IMR-90 (cell line): ENCODE results near the gene DDX54. TPM values are rescaled to one million over a fixed set of nuclear protein-coding genes. Genes with fewer than 3 reads are reported as not detected.

ENCODE experiments used
- ATAC-seq: fragments of 200-7000 bp; cut with Tn5 transposase; 2 replicates; pipeline ENCODE4 v1.9.1; 2020; ENCODE audit warnings: low read depth, mild to moderate bottlenecking, moderate library complexity
- BruUV-seq: library from RNA; stranded (reverse); fragments of 400-500 nt; replicated peaks from 2 replicates; lab custom pipeline; 2021; lab: Mats Ljungman, UMichigan
- CTCF ChIA-PET: fragments of 300-600 bp; formaldehyde crosslinking; extraction: SDS; loops from one replicate; lab custom pipeline; 2021; ENCODE audit warnings: antibody characterized with exemption; lab: Yijun Ruan, JAX
- POLR2A ChIA-PET: fragments of 300-600 bp; sonication (Branson Sonifier 250); formaldehyde crosslinking; loops from one replicate; lab custom pipeline; 2022; ENCODE audit warnings: antibody characterized with exemption; ENCODE audit not compliant: unreplicated experiment; lab: Charles Lee
- DNase-seq: peaks from one replicate; pipeline ENCODE4 v3.0.0; 2013
- H2AFZ ChIP-seq: replicated peaks from 2 replicates; pipeline ENCODE3; 2013; ENCODE audit warnings: low read length, mild to moderate bottlenecking; ENCODE audit not compliant: poor library complexity
- H2AK5ac ChIP-seq: 2 replicates; pipeline ENCODE4 v1.6.1; 2013; ENCODE audit warnings: low read depth, low read length, inconsistent platforms
- H2AK9ac ChIP-seq: replicated peaks from 2 replicates; pipeline ENCODE3; 2013; ENCODE audit warnings: mild to moderate bottlenecking, low read depth, low read length, moderate library complexity; ENCODE audit not compliant: poor library complexity
- H2BK120ac ChIP-seq: 2 replicates; pipeline ENCODE4 v1.6.1; 2013; ENCODE audit warnings: low read depth, low read length, inconsistent platforms
- H2BK15ac ChIP-seq: 3 replicates; pipeline ENCODE4 v1.6.1; 2013; ENCODE audit warnings: low read depth, low read length, inconsistent platforms
- H2BK20ac ChIP-seq: 2 replicates; pipeline ENCODE4 v1.6.1; 2013; ENCODE audit warnings: low read depth, mild to moderate bottlenecking, inconsistent platforms, low read length, moderate library complexity
- H2BK5ac ChIP-seq: 2 replicates; pipeline ENCODE4 v1.6.1; 2013; ENCODE audit warnings: mild to moderate bottlenecking, low read depth, low read length, inconsistent platforms; ENCODE audit not compliant: poor library complexity, severe bottlenecking
- H3K14ac ChIP-seq: replicated peaks from 2 replicates; pipeline ENCODE4 v1.6.1; 2013; ENCODE audit warnings: low read depth, low read length, inconsistent platforms
- H3K18ac ChIP-seq: 2 replicates; pipeline ENCODE4 v1.6.1; 2013; ENCODE audit warnings: low read depth, low read length, control low read depth
- H3K23ac ChIP-seq: 2 replicates; pipeline ENCODE4 v1.6.1; 2013; ENCODE audit warnings: low read depth, low read length, inconsistent platforms
- H3K27ac ChIP-seq: 2 replicates; pipeline ENCODE4 v1.5.1; 2013; ENCODE audit warnings: mild to moderate bottlenecking, control low read depth, low read length; ENCODE audit not compliant: insufficient read depth
- H3K27me3 ChIP-seq: 2 replicates; pipeline ENCODE4 v1.6.1; 2013; ENCODE audit warnings: low read length; ENCODE audit not compliant: control insufficient read depth, insufficient read depth
- H3K36me3 ChIP-seq: 2 replicates; pipeline ENCODE4 v1.6.1; 2013; ENCODE audit warnings: low read length, mixed read lengths; ENCODE audit not compliant: control insufficient read depth, insufficient read depth
- H3K4ac ChIP-seq: 2 replicates; pipeline ENCODE4 v1.6.1; 2013; ENCODE audit warnings: low read depth, low read length, inconsistent platforms
- H3K4me1 ChIP-seq: 2 replicates; pipeline ENCODE4 v1.6.1; 2013; ENCODE audit warnings: low read length, mixed read lengths; ENCODE audit not compliant: control insufficient read depth, insufficient read depth
- H3K4me2 ChIP-seq: 2 replicates; pipeline ENCODE4 v1.6.1; 2013; ENCODE audit warnings: low read depth, mild to moderate bottlenecking, control low read depth, low read length, moderate library complexity
- H3K4me3 ChIP-seq: 2 replicates; pipeline ENCODE4 v1.5.1; 2013; ENCODE audit warnings: low read depth, mild to moderate bottlenecking, control low read depth, low read length, moderate library complexity; ENCODE audit not compliant: insufficient read depth
- H3K56ac ChIP-seq: 2 replicates; pipeline ENCODE4 v1.6.1; 2013; ENCODE audit warnings: low read length, inconsistent platforms; ENCODE audit not compliant: insufficient read depth; ENCODE audit errors: extremely low read depth
- H3K79me1 ChIP-seq, 2 experiments: 2 replicates each; pipeline ENCODE4 v1.6.1; 2013; ENCODE audit warnings: low read length in 2 of 2, inconsistent platforms in 1 of 2, low read depth in 1 of 2
- H3K9ac ChIP-seq: 2 replicates; pipeline ENCODE4 v1.6.1; 2013; ENCODE audit warnings: low read depth, low read length, control low read depth
- H3K9me1 ChIP-seq: 2 replicates; pipeline ENCODE4 v1.6.1; 2013; ENCODE audit warnings: low read length, inconsistent platforms; ENCODE audit not compliant: insufficient read depth
- H3K9me3 ChIP-seq: 2 replicates; pipeline ENCODE4 v1.6.1; 2013; ENCODE audit warnings: low read length; ENCODE audit not compliant: control insufficient read depth, insufficient read depth
- H4K20me1 ChIP-seq: 2 replicates; pipeline ENCODE4 v1.6.1; 2013; ENCODE audit warnings: low read length, inconsistent platforms; ENCODE audit not compliant: insufficient read depth
- H4K5ac ChIP-seq: 2 replicates; pipeline ENCODE4 v1.6.1; 2013; ENCODE audit warnings: mild to moderate bottlenecking, low read depth, low read length, control low read depth
- H4K8ac ChIP-seq, 2 experiments: 2 replicates each; pipeline ENCODE4 v1.6.1; 2013; ENCODE audit warnings: low read depth in 2 of 2, low read length in 2 of 2, control low read depth in 1 of 2, inconsistent platforms in 1 of 2
- H4K91ac ChIP-seq: 2 replicates; pipeline ENCODE4 v1.6.1; 2013; ENCODE audit warnings: low read depth, low read length, inconsistent platforms; ENCODE audit not compliant: insufficient read depth
- BHLHE40 ChIP-seq: fragments of 150-350 bp; IDR thresholded peaks from 2 replicates; pipeline ENCODE4 v1.6.1; 2016; ENCODE audit warnings: mild to moderate bottlenecking, low read depth, low read length
- CTCF ChIP-seq: conservative IDR thresholded peaks from 2 replicates; pipeline ENCODE4 v1.5.1; 2012; ENCODE audit warnings: mild to moderate bottlenecking, low read depth, low read length, improper control_type of control experiment
- MAZ ChIP-seq: IDR thresholded peaks from 2 replicates; pipeline ENCODE4 v1.6.1; 2012; ENCODE audit warnings: low read depth, mild to moderate bottlenecking, low read length, improper control_type of control experiment, moderate library complexity, borderline replicate concordance
- RAD21 ChIP-seq: IDR thresholded peaks from 2 replicates; pipeline ENCODE4 v1.6.1; 2012; ENCODE audit warnings: low read length, improper control_type of control experiment
- RCOR1 ChIP-seq: IDR thresholded peaks from 2 replicates; pipeline ENCODE4 v1.6.1; 2012; ENCODE audit warnings: mild to moderate bottlenecking, low read length, improper control_type of control experiment; ENCODE audit not compliant: insufficient replicate concordance
- SMC3 ChIP-seq: fragments of 150-350 bp; IDR thresholded peaks from 2 replicates; pipeline ENCODE4 v1.6.1; 2016; ENCODE audit warnings: low read depth, mild to moderate bottlenecking, antibody characterized with exemption, low read length, moderate library complexity
- WGBS, 2 experiments: methylation state at CpG; one replicate each; pipeline versions ENCODE4 v1.1.5 to v1.1.7; 2013; ENCODE audit warnings: missing lambda C conversion rate in 2 of 2; ENCODE audit not compliant: insufficient read length in 1 of 2; ENCODE audit errors: extremely low coverage in 2 of 2; 5-methylcytosine and 5-hydroxymethylcytosine counted together
- dilution Hi-C: fragments of 300-500 bp; cut with HindIII; formaldehyde crosslinking; loops from one replicate; pipeline ENCODE4 v1.14.3; 2018; ENCODE audit warnings: low sequenced_read_pairs; ENCODE audit not compliant: unreplicated experiment
- in situ Hi-C: fragments of 300-500 bp; cut with MboI; formaldehyde crosslinking; loops from 3 replicates; pipeline ENCODE4 v1.14.3; 2019; ENCODE audit warnings: low sequenced_read_pairs, inconsistent platforms, mixed read lengths
- intact Hi-C: fragments of 100-400 bp; cut with micrococcal nuclease; formaldehyde crosslinking; loops from 2 replicates; pipeline ENCODE4 v1.10.0; 2022
- polyA plus RNA-seq, 3 experiments: library from polyadenylated mRNA; depleted of rRNA; stranded (reverse); fragments of >200 nt; gene quantifications; 2 replicates each; pipeline ENCODE4 v1.2.3, GENCODE V29; 2012; ENCODE audit warnings: low replicate concordance in 1 of 3
- total RNA-seq: library from RNA; depleted of rRNA; stranded (reverse); fragments of >200 nt; gene quantifications from 2 replicates; pipeline ENCODE4 v1.2.3, GENCODE V29; 2012

DDX54 gene
- total and polyA plus RNA-seq, 2 of the 4 experiments (the other 2 are of a cell fraction) = 23.8 to 47.5 TPM

DNA sequence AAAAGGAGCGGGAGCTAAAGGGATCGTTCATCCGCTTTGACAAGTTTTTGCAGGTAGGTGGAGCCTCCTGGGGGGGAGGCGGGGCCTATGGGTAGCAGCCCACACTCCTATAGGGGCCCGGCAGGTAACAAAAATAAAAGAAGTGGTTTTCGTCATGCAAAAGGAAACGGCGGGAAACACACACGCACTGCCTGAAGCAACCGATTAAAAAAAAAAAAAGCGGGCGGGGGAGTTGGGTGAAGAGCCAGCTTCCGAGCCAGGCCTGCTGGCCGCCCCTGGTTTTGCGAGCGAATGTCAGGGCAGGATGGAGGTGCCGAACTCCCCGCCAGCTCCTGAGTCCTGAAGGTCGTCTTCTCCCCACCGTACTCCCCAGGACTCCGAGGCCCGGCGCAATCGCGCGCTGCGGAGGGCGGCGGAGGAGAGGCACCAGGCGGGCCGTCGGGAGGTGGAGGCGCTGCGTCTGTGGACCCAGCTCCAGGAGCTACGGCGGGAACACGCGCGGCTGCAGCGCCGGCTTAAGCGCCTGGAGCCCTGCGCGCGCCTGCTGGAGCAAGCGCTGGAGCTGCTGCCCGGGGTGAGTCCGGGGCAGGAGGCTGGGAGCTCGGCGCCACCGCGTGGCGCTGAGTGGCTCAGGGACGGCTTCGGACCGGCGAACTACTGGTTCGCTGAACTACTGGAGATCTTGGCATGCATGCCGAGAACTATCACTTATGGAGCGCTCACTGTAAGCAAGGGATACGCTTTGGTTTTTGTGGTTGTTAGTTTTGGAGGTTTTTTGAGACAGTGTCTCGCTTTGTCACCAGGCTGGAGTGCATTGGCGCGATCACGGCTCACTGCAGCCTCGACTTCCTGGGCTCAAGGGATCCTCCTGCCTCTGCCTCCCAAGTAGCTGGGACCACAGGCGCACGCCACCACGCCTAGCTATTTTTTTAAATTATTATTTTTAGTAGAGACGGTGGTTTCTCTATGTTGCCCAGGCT lies 32.2 kb downstream of the DDX54 start:
- Histone ChIP-seq H2BK20ac (no peak overlapping the region), H3K27me3 (peaks cover 46% of the 10 kb centered on the region), H4K8ac (no peak overlapping the region), H3K56ac (no peak overlapping the region), H3K79me1 (no peaks in the 10 kb centered on the region), H4K20me1 (no peaks in the 10 kb centered on the region), H3K4me3 (no peak overlapping the region), H2BK5ac (no peak overlapping the region), H2AFZ (peak overlapping the region; percentile 91), H3K9me3 (no peaks in the 10 kb centered on the region), H3K23ac (no peak overlapping the region), H3K36me3 (peaks cover 4% of the 10 kb centered on the region; the same call in 1 of the 2 replicates), H3K27ac (no peak overlapping the region), H3K18ac (no peak overlapping the region), H3K14ac (no peak overlapping the region), H4K91ac (no peak overlapping the region), H3K4me2 (peak overlapping the region; percentile 69), H3K4me1 (peaks cover 2% of the 10 kb centered on the region; the same call in 1 of the 2 replicates), H2BK120ac (no peak overlapping the region), H3K4ac (no peak overlapping the region), H2AK9ac (peak overlapping the region; percentile 28), H4K5ac (no peak overlapping the region), H2BK15ac (no peak overlapping the region), H3K9me1 (no peaks in the 10 kb centered on the region), H2AK5ac (no peak overlapping the region), H3K9ac (no peak overlapping the region)
- DNase-seq = peak; percentile 65
- intact Hi-C loops = loop anchor here (1.0 to 5.0 kb wide), 2 partner anchors 105 to 161 kb away; no protein-coding TSS in a partner anchor
- POLR2A ChIA-PET = no interaction called here
- peak; percentile 82 for ATAC-seq
- BruUV-seq = no TSS peak
- CTCF ChIA-PET = interaction anchor here (1.1 to 1.5 kb wide), 5 partner anchors 12 to 161 kb away, joined by 3 to 8 read pairs (median 4); no protein-coding TSS in a partner anchor
- TF ChIP-seq SMC3 (peak; percentile 42), BHLHE40 (no peak), RCOR1 (no peak), MAZ (no peak), CTCF (peak; percentile 48), RAD21 (peak; percentile 47)
- dilution Hi-C loops = no loop called here
- in situ Hi-C loops = no loop called here
- 2% methylated on average over 38 of the region's 70 CpGs; no CpG with 5 or more reads in 1 of the 2 experiments for WGBS, 2 experiments
